Subcutaneous adipose tissue (tissue), 4 donors: ENCODE data around the gene PARP8. TPM values are rescaled to one million over a fixed set of nuclear protein-coding genes. Genes with fewer than 3 reads are reported as not detected.

Experiments
- CTCF ChIP-seq: fragments of 450-650 bp; IDR thresholded peaks from one replicate; pipeline ENCODE4 v1.5.1; 2016; ENCODE audit warnings: low read depth, mild to moderate bottlenecking, control low read depth, antibody characterized with exemption, moderate library complexity
- total RNA-seq, 4 donors: library from RNA; depleted of rRNA; stranded (reverse); fragments of >200 nt; gene quantifications; one replicate each; pipeline ENCODE4 v1.1.0, GENCODE V29; 2016

Gene PARP8
- total RNA-seq, 4 donors from 2014 or later: 9.4 to 39.3 (median 28.6) TPM

- no peak for TF ChIP-seq CTCF
Measured at GRCh38 chr5:50712479-50712878, 46.0 kb downstream of the PARP8 start.

GRCh38 chr5:50715001-50715400, 48.6 kb downstream of the PARP8 start:
- TF ChIP-seq CTCF: no peak

- TF ChIP-seq CTCF: no peak
Measured at GRCh38 chr5:50716134-50716533, 49.7 kb downstream of the PARP8 start.

- TF ChIP-seq CTCF: no peak
Measured at GRCh38 chr5:50717651-50718050, 51.2 kb downstream of the PARP8 start.

- no peak for TF ChIP-seq CTCF
Measured at GRCh38 chr5:50720061-50720710, 53.7 kb downstream of the PARP8 start.

GRCh38 chr5:50722223-50722622, 55.8 kb downstream of the PARP8 start:
- TF ChIP-seq CTCF: no peak

- no peak for TF ChIP-seq CTCF
Measured at GRCh38 chr5:50724262-50724661, 57.8 kb downstream of the PARP8 start.
